NCI-H345 (cell line): Measurements from ENCODE around the gene MORN1.
"Not testable (repeated sequence)": the region's sequence is repeated elsewhere in the genome, so short reads cannot be mapped to it uniquely, and the experiment has no call there.

ENCODE experiments used
- DNase-seq: peaks from one replicate; lab custom pipeline; 2025; lab: John Stamatoyannopoulos, UW

The MORN1 gene

GRCh38 chr1:2391041-2391930 lies at the start of gene MORN1, which contains the start of gene RER1:
Gene MORN1 (minus strand): TSS chr1:2391554. CDS start chr1:2391533, 21 bp downstream.
Gene RER1 (plus strand): TSS chr1:2391841. CDS start chr1:2395791, 3,950 bp downstream.
- peak; percentile 100 for DNase-seq

- DNase-seq: not testable (repeated sequence)
These were observed 49.0 kb upstream of the MORN1 start for GRCh38 chr1:2440346-2440745.

- DNase-seq: no peak
These were observed 48.0 kb upstream of the MORN1 start for GRCh38 chr1:2439369-2439768.

GRCh38 chr1:2438641-2439040 lies 47.3 kb upstream of the MORN1 start:
- DNase-seq: no peak

GRCh38 chr1:2438038-2438437 lies 46.7 kb upstream of the MORN1 start:
- no peak for DNase-seq

- no peak for DNase-seq
These were observed 46.3 kb upstream of the MORN1 start for GRCh38 chr1:2437617-2438016.

GRCh38 chr1:2436876-2437275 lies 45.5 kb upstream of the MORN1 start:
- DNase-seq: no peak

- no peak for DNase-seq
These were observed 44.5 kb upstream of the MORN1 start for GRCh38 chr1:2435746-2436355.

GRCh38 chr1:2435091-2435490 lies 43.7 kb upstream of the MORN1 start:
- no peak for DNase-seq

GRCh38 chr1:2433936-2434655 lies 42.7 kb upstream of the MORN1 start:
- no peak for DNase-seq

GRCh38 chr1:2433196-2433595 lies 41.8 kb upstream of the MORN1 start:
- DNase-seq: no peak

GRCh38 chr1:2432441-2432844 lies 41.1 kb upstream of the MORN1 start:
- no peak for DNase-seq

GRCh38 chr1:2431518-2431917 lies 40.2 kb upstream of the MORN1 start:
- peak; percentile 13 for DNase-seq

- DNase-seq: no peak
These were observed 39.7 kb upstream of the MORN1 start for GRCh38 chr1:2431103-2431502.

GRCh38 chr1:2430592-2430973 lies 39.2 kb upstream of the MORN1 start:
- no peak for DNase-seq

GRCh38 chr1:2429780-2430591 lies 38.6 kb upstream of the MORN1 start:
- no peak for DNase-seq

GRCh38 chr1:2428490-2428889 lies 37.1 kb upstream of the MORN1 start:
- no peak for DNase-seq

GRCh38 chr1:2427976-2428375 lies 36.6 kb upstream of the MORN1 start:
- no peak for DNase-seq

- DNase-seq: no peak
These were observed 35.7 kb upstream of the MORN1 start for GRCh38 chr1:2427051-2427450.

- DNase-seq: no peak
These were observed 35.2 kb upstream of the MORN1 start for GRCh38 chr1:2426540-2426939.

- no peak for DNase-seq
These were observed 34.5 kb upstream of the MORN1 start for GRCh38 chr1:2425892-2426291.

- no peak for DNase-seq
These were observed 31.2 kb upstream of the MORN1 start for GRCh38 chr1:2422523-2422922.
